K562 (cell line): ENCODE measurements around the gene DMWD.

Experiments used
- CEBPB ChIP-seq: fragments of 450-650 bp; IDR thresholded peaks from 2 replicates; pipeline ENCODE4 v1.6.1; 2016; ENCODE audit warnings: missing genetic modification characterization, missing compliant biosample characterization
- KDM5B ChIP-seq: fragments of 200-600 bp; sonication (generic); IDR thresholded peaks from 2 replicates; pipeline ENCODE4 v1.6.1; 2012; ENCODE audit warnings: low read depth, mild to moderate bottlenecking, moderate library complexity, low read length, control low read depth, inconsistent platforms; ENCODE audit not compliant: insufficient replicate concordance
- MBD2 ChIP-seq: sonication (generic); IDR thresholded peaks from 2 replicates; pipeline ENCODE4 v1.6.1; 2016; ENCODE audit warnings: low read depth, borderline replicate concordance
- PHF20 ChIP-seq: fragments of 450-650 bp; IDR thresholded peaks from 2 replicates; pipeline ENCODE4 v1.6.1; 2018; ENCODE audit not compliant: partially characterized antibody
- RFX5 ChIP-seq: IDR thresholded peaks from 2 replicates; pipeline ENCODE4 v1.6.1; 2011; ENCODE audit warnings: low read depth, mild to moderate bottlenecking, improper control_type of control experiment, low read length
- SMAD1 ChIP-seq: fragments of 150-350 bp; IDR thresholded peaks from 2 replicates; pipeline ENCODE4 v1.6.1; 2014; ENCODE audit warnings: low read length, low read depth; ENCODE audit not compliant: partially characterized antibody
- ZFX ChIP-seq: sonication (generic); formaldehyde crosslinking; IDR thresholded peaks from 2 replicates; pipeline ENCODE4 v1.8.0; 2022; ENCODE audit warnings: mild to moderate bottlenecking, missing genetic modification reagents, moderate library complexity
- TF ChIP-seq, protein P1 (sequence below), 3 experiments: IDR thresholded peaks in 2 of 3; conservative IDR thresholded peaks in 1 of 3; 2 replicates each; pipeline ENCODE4 v1.5.1; 2011 to 2012; ENCODE audit warnings: low read length in 3 of 3, mild to moderate bottlenecking in 3 of 3, control low read depth in 2 of 3, improper control_type of control experiment in 1 of 3, inconsistent platforms in 1 of 3, low read depth in 1 of 3, mixed read lengths in 1 of 3, moderate library complexity in 1 of 3; ENCODE audit not compliant: insufficient read depth in 2 of 3

DNA sequence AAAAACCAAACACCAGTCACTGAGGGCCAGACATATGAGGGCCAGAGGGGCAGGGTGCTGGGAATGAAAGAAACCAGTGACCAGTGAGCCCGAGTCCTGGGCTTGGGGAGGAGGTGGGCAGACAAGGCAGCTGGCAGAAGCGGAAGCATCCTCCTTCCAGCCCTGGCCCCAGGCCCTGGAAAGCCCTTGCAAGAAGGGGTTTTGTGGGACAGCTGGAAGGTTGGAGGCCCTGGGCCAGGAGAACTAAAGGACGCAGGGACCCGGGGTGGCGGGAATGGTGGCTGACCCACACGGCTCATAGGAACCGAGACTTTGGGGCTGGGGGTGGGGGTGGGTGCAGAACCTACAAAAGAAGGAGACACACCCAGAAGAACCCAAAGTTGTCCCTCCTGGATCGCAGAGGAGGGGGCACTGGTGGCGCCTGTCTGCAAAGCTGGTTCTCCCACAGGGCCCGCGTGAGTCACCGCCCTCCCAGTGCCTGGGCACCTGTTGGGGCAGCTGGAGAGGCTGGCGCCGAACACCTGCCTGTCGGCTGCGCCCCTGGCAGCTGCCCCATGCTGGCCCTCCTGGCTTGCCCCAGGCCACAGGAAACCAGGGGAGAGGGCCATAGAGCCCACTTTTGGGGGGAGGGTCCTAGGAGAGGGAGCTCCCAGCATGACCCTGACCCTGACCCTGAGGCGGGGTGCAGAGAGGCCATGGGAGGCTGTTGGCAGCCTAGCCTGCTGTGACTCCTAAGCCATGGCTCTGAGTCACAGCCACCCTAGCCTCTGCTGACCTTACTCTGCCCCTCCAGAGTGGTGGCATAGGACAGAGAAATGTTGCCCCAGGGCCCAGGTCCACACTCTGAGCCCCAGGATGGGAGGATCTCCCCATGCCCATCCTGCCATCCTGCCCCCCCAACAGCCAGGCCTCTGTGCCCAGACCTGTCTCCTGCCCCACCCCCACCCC, 11.2 kb downstream of the DMWD start:
- TF ChIP-seq CEBPB (tag): no peak
- TF ChIP-seq, protein P1, sequence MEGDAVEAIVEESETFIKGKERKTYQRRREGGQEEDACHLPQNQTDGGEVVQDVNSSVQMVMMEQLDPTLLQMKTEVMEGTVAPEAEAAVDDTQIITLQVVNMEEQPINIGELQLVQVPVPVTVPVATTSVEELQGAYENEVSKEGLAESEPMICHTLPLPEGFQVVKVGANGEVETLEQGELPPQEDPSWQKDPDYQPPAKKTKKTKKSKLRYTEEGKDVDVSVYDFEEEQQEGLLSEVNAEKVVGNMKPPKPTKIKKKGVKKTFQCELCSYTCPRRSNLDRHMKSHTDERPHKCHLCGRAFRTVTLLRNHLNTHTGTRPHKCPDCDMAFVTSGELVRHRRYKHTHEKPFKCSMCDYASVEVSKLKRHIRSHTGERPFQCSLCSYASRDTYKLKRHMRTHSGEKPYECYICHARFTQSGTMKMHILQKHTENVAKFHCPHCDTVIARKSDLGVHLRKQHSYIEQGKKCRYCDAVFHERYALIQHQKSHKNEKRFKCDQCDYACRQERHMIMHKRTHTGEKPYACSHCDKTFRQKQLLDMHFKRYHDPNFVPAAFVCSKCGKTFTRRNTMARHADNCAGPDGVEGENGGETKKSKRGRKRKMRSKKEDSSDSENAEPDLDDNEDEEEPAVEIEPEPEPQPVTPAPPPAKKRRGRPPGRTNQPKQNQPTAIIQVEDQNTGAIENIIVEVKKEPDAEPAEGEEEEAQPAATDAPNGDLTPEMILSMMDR (IDR thresholded peaks at IDR 0.05 in 2 of 3, conservative IDR thresholded peaks at IDR 0.05 in 1 of 3; ENCODE audit: insufficient read depth in 2 of 3, low read depth in 1 of 3, low read length in 3 of 3): no peak
- no peak for TF ChIP-seq MBD2
- no peak for TF ChIP-seq KDM5B
- no peak for TF ChIP-seq PHF20
- no peak for TF ChIP-seq RFX5
- no peak for TF ChIP-seq ZFX (CRISPR knock-in tag)
- no peak for TF ChIP-seq SMAD1
